Measurements from ENCODE around the gene SMAD9. TPM values are rescaled to one million over a fixed set of nuclear protein-coding genes. Genes with fewer than 3 reads are reported as not detected.

SMAD9 gene
- total and polyA plus RNA-seq, 2 of the 8 experiments (the other 6 are each of a cell fraction or from before 2014, with no cell fraction given) = 0.45 to 1.0 TPM

DNA sequence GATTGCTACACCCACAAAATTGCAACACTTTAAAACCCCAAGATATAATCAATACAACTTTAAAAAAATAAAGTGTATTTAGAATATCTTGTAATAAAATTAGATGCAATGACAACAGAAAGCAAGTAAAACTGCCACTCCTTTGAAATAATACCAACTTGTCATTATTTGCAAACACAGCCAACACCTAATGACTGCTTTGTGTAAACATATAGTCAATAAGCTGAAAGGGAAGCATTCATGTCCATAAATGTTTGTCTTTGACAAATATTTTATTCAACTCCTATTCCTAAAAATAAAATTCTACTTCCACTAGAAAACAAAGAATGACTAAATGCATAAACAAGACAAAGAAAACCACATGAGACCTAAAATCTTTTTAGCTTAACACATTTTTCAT is 6.6 kb downstream of the SMAD9 start:
- Histone ChIP-seq H3K4me1 (replicated peaks in 1 of 4; ENCODE audit: control insufficient read depth in 3 of 4, insufficient read depth in 4 of 4, low read length in 3 of 4) (no peaks in the 10 kb centered on the region; a peak in 1 of 7 replicates), H2BK120ac (replicated peaks; ENCODE audit: low read depth, low read length) (no peak overlapping the region), H2AK5ac (ENCODE audit: low read depth, low read length) (no peak overlapping the region), H3K27ac (ENCODE audit: low read depth, low read length) (no peak overlapping the region), H3K27me3 (replicated peaks in 1 of 4; ENCODE audit: control insufficient read depth in 3 of 4, extremely low read depth in 1 of 4, insufficient read depth in 3 of 4, low read length in 3 of 4) (peaks cover 0 to 8% (median 6%) of the 10 kb centered on the region in 4 experiments; a peak in 4 of 7 replicates), H3K4ac (replicated peaks; ENCODE audit: insufficient read length, low read depth, low read length) (no peak overlapping the region), H2BK5ac (ENCODE audit: low read depth, low read length) (no peak overlapping the region), H3K56ac (replicated peaks; ENCODE audit: insufficient read length, low read depth, low read length) (no peak overlapping the region), H4K20me1 (replicated peaks in 1 of 2; ENCODE audit: control insufficient read depth in 1 of 2, insufficient read depth in 2 of 2, low read length in 2 of 2) (no peaks in the 10 kb centered on the region), H3K23ac (ENCODE audit: insufficient read length) (no peak overlapping the region), H3K9me3 (ENCODE audit: insufficient read depth in 2 of 2, low read depth in 1 of 2, low read length in 1 of 2) (no peaks in the 10 kb centered on the region), H2BK15ac (ENCODE audit: low read length) (no peak overlapping the region), H4K5ac (ENCODE audit: insufficient read length, low read depth, low read length) (no peak overlapping the region), H4K8ac (ENCODE audit: extremely low read depth, insufficient read depth, low read length) (no peak overlapping the region), H4K91ac (replicated peaks; ENCODE audit: insufficient read length, low read length) (no peak overlapping the region), H3K79me1 (ENCODE audit: low read depth, low read length) (no peaks in the 10 kb centered on the region), H2BK12ac (ENCODE audit: low read depth, low read length) (no peak overlapping the region), H3K14ac (ENCODE audit: insufficient read length) (no peak overlapping the region), H2BK20ac (ENCODE audit: low read length) (no peak overlapping the region), H3K18ac (ENCODE audit: extremely low read depth, low read length) (no peak overlapping the region), H3K4me2 (ENCODE audit: insufficient read depth in 1 of 2, low read depth in 2 of 2, low read length in 2 of 2) (no peak overlapping the region), H2AFZ (ENCODE audit: low read length) (no peak overlapping the region), H3K4me3 (ENCODE audit: extremely low read depth in 1 of 4, insufficient read depth in 2 of 4, low read depth in 3 of 4, low read length in 4 of 4) (no peak overlapping the region), H3K9ac (replicated peaks in 1 of 4; ENCODE audit: extremely low read depth in 1 of 4, low read depth in 3 of 4, low read length in 3 of 4) (no peak overlapping the region), H3K36me3 (ENCODE audit: control insufficient read depth in 2 of 4, insufficient read depth in 4 of 4, low read length in 3 of 4) (no peaks in the 10 kb centered on the region), H3K23me2 (ENCODE audit: low read depth, low read length) (no peaks in the 10 kb centered on the region), H3K79me2 (ENCODE audit: control insufficient read depth in 1 of 2, insufficient read depth in 2 of 2, low read length in 2 of 2) (no peaks in the 10 kb centered on the region)
- no peak for DNase-seq (ENCODE audit: low read depth in 1 of 2, low spot score in 2 of 2)
- CTCF ChIA-PET (ENCODE audit: partially characterized antibody) = no interaction called here
- FAIRE-seq = no peak
- POLR2A ChIA-PET (ENCODE audit: partially characterized antibody) = no interaction called here
- TF ChIP-seq EGR1 (IDR thresholded peaks at IDR 0.05; ENCODE audit: borderline replicate concordance, low read depth, low read length) (no peak), RBBP5 (IDR thresholded peaks at IDR 0.05; ENCODE audit: borderline replicate concordance, low read depth, low read length) (no peak), FOSL1 (IDR thresholded peaks at IDR 0.05; ENCODE audit: insufficient read depth, low read depth, low read length) (no peak), TAF7 (optimal IDR thresholded peaks at IDR 0.05; ENCODE audit: borderline replicate concordance, low read depth, low read length) (no peak), SIN3A (conservative IDR thresholded peaks at IDR 0.05 in 1 of 2, IDR thresholded peaks at IDR 0.05 in 1 of 2; ENCODE audit: low read depth in 1 of 2, low read length in 2 of 2) (no peak), TBP (IDR thresholded peaks at IDR 0.05; ENCODE audit: low read depth, low read length) (no peak), KDM4A (IDR thresholded peaks at IDR 0.05; ENCODE audit: low read depth, low read length, severe bottlenecking) (no peak), SRF (IDR thresholded peaks at IDR 0.05; ENCODE audit: low read depth, low read length) (no peak), SUZ12 (IDR thresholded peaks at IDR 0.05; ENCODE audit: low read length) (no peak), EP300 (IDR thresholded peaks at IDR 0.05; ENCODE audit: borderline replicate concordance in 1 of 2, low read depth in 2 of 2, low read length in 2 of 2) (no peak), JUN (IDR thresholded peaks at IDR 0.05; ENCODE audit: low read depth, low read length) (no peak), ASH2L (IDR thresholded peaks at IDR 0.05; ENCODE audit: low read length) (no peak), POLR2A (IDR thresholded peaks at IDR 0.05; ENCODE audit: control extremely low read depth in 1 of 2, low read depth in 2 of 2, low read length in 2 of 2) (no peak)
- TF ChIP-seq, protein P1, sequence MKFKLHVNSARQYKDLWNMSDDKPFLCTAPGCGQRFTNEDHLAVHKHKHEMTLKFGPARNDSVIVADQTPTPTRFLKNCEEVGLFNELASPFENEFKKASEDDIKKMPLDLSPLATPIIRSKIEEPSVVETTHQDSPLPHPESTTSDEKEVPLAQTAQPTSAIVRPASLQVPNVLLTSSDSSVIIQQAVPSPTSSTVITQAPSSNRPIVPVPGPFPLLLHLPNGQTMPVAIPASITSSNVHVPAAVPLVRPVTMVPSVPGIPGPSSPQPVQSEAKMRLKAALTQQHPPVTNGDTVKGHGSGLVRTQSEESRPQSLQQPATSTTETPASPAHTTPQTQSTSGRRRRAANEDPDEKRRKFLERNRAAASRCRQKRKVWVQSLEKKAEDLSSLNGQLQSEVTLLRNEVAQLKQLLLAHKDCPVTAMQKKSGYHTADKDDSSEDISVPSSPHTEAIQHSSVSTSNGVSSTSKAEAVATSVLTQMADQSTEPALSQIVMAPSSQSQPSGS (IDR thresholded peaks at IDR 0.05; ENCODE audit: low read length) = no peak
